ENCODE data around the gene LRRC53.

DNA sequence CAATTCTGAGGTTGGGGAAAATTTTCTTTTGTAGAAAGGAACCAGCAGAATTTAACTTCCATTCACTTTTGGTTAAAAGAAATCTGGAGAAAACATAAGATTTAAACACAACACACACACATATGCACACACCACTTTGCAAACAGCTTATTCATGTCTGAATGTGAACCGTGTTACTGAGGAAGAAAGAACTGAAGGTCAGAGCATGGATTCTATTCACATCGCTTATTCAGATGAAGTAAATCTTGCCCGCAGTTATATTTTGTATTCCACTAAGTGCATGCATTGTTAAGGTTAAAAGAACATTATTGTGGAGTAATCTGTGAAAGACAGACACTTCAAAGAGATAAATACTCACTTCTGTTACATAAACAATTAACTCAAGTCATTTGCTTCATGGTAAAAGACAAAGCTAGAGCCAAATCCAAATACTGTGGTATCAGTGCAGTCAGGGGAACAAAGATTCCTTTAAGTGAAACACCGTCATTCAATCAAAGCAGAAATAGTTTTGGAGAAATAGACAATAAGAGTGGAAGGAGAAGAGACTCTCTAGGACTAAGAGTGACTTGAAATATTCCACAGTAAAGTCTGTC, 82.0 kb downstream of the LRRC53 start:
- TF ChIP-seq REST (IDR thresholded peaks at IDR 0.05; ENCODE audit: low read depth, low read length) (no peak), GABPA (IDR thresholded peaks at IDR 0.05; ENCODE audit: low read depth) (no peak), TCF12 (IDR thresholded peaks at IDR 0.05) (no peak), FOSL2 (IDR thresholded peaks at IDR 0.05; ENCODE audit: borderline replicate concordance, low read depth) (no peak), USF1 (IDR thresholded peaks at IDR 0.05; ENCODE audit: borderline replicate concordance, low read depth) (no peak), MXI1 (IDR thresholded peaks at IDR 0.05; ENCODE audit: low read depth, low read length) (no peak), RFX5 (IDR thresholded peaks at IDR 0.05; ENCODE audit: low read length) (no peak), POLR2AphosphoS5 (IDR thresholded peaks at IDR 0.05; ENCODE audit: low read depth, low read length) (no peak), EP300 (IDR thresholded peaks at IDR 0.05; ENCODE audit: borderline replicate concordance in 1 of 2, low read depth in 1 of 2, low read length in 1 of 2) (no peak), EZH2phosphoT487 (IDR thresholded peaks at IDR 0.05; ENCODE audit: borderline replicate concordance, low read depth) (no peak), MEF2A (IDR thresholded peaks at IDR 0.05; ENCODE audit: borderline replicate concordance, low read depth) (no peak), RCOR1 (IDR thresholded peaks at IDR 0.05; ENCODE audit: low read length) (no peak), YY1 (IDR thresholded peaks at IDR 0.05; ENCODE audit: low read depth) (no peak)
- TF ChIP-seq, protein P1, sequence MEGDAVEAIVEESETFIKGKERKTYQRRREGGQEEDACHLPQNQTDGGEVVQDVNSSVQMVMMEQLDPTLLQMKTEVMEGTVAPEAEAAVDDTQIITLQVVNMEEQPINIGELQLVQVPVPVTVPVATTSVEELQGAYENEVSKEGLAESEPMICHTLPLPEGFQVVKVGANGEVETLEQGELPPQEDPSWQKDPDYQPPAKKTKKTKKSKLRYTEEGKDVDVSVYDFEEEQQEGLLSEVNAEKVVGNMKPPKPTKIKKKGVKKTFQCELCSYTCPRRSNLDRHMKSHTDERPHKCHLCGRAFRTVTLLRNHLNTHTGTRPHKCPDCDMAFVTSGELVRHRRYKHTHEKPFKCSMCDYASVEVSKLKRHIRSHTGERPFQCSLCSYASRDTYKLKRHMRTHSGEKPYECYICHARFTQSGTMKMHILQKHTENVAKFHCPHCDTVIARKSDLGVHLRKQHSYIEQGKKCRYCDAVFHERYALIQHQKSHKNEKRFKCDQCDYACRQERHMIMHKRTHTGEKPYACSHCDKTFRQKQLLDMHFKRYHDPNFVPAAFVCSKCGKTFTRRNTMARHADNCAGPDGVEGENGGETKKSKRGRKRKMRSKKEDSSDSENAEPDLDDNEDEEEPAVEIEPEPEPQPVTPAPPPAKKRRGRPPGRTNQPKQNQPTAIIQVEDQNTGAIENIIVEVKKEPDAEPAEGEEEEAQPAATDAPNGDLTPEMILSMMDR (IDR thresholded peaks at IDR 0.05) = no peak
